Loucy (cell line): ENCODE measurements around the gene G0S2.
"Not testable (repeated sequence)": the region's sequence is repeated elsewhere in the genome, so short reads cannot be mapped to it uniquely, and the experiment has no call there.

Source experiments
- CTCF ChIP-seq: fragments of 200-600 bp; sonication (generic); conservative IDR thresholded peaks from 2 replicates; pipeline ENCODE4 v1.5.1; 2014; ENCODE audit warnings: mild to moderate bottlenecking, antibody characterized with exemption, low read length
- EZH2phosphoT487 ChIP-seq: fragments of 200-600 bp; IDR thresholded peaks from 2 replicates; pipeline ENCODE4 v1.6.1; 2018; ENCODE audit warnings: antibody characterized with exemption, mild to moderate bottlenecking, moderate library complexity, borderline replicate concordance

DNA sequence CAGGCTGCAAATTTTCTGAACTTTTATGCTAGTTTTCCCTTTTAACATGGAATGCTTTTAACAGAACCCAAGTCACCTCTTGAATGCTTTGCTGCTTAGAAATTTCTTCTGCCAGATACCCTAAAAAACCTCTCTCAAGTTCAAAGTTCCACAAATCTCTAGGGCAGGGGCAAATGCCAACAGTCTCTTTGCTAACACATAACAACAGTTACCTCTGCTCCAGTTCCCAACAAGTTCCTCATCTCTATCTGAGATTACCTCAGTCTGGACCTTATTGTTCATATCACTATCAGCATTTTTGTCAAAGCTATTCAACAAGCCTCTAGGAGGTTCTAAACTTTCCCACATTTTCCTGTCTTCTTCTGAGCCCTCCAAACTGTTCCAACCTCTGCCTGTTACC is 25.5 kb downstream of the G0S2 start:
- TF ChIP-seq CTCF, EZH2phosphoT487: not testable (repeated sequence)
